CD4-positive, alpha-beta T cell treated with Interleukin-2 at 100 ng/mL for 4 hours (primary cell): ENCODE data around the gene CLRN2.
"Not testable (repeated sequence)": the region's sequence is repeated elsewhere in the genome, so short reads cannot be mapped to it uniquely, and the experiment has no call there.

ENCODE experiments used
- DNase-seq: peaks from one replicate; pipeline ENCODE4 v3.0.0-alpha.2; 2020; ENCODE audit warnings: low spot score

Gene CLRN2

GRCh38 chr4:17504081-17504480, 10.9 kb upstream of the CLRN2 start:
- no peak for DNase-seq

- no peak for DNase-seq
Observed at GRCh38 chr4:17510582-17510981, 4.4 kb upstream of the CLRN2 start.

GRCh38 chr4:17511051-17511450, 3.9 kb upstream of the CLRN2 start:
- DNase-seq: no peak

- no peak for DNase-seq
Observed at GRCh38 chr4:17511509-17511949, 3.4 kb upstream of the CLRN2 start.

- peak; percentile 67 for DNase-seq
Observed at GRCh38 chr4:17511950-17512795, 2.8 kb upstream of the CLRN2 start, which contains the start of gene QDPR. TSS of gene QDPR (minus strand) at chr4:17512090. CDS start at chr4:17512054, 36 bp downstream.

- no peak for DNase-seq
Observed at GRCh38 chr4:17512973-17513665, 1.8 kb upstream of the CLRN2 start.

GRCh38 chr4:17515445-17516407, 761 bp downstream of the CLRN2 start:
- no peak for DNase-seq

GRCh38 chr4:17516980-17517379, 2.0 kb downstream of the CLRN2 start:
- no peak for DNase-seq

GRCh38 chr4:17517664-17518063, 2.7 kb downstream of the CLRN2 start:
- DNase-seq: no peak

- DNase-seq: no peak
Observed at GRCh38 chr4:17521595-17521994, 6.6 kb downstream of the CLRN2 start.

GRCh38 chr4:17523662-17524061, 8.7 kb downstream of the CLRN2 start:
- DNase-seq: no peak

GRCh38 chr4:17526695-17527477, 11.9 kb downstream of the CLRN2 start:
- DNase-seq: no peak

- DNase-seq: no peak
Observed at GRCh38 chr4:17528551-17529165, 13.7 kb downstream of the CLRN2 start.

- no peak for DNase-seq
Observed at GRCh38 chr4:17531538-17532285, 16.7 kb downstream of the CLRN2 start.

- DNase-seq: no peak
Observed at GRCh38 chr4:17534705-17535104, 19.7 kb downstream of the CLRN2 start.

- DNase-seq: no peak
Observed at GRCh38 chr4:17535242-17535641, 20.3 kb downstream of the CLRN2 start.

- no peak for DNase-seq
Observed at GRCh38 chr4:17535906-17536305, 20.9 kb downstream of the CLRN2 start.

GRCh38 chr4:17537060-17537459, 22.1 kb downstream of the CLRN2 start:
- DNase-seq: not testable (repeated sequence)

GRCh38 chr4:17544205-17544604, 29.2 kb downstream of the CLRN2 start:
- no peak for DNase-seq

GRCh38 chr4:17544831-17545234, 29.9 kb downstream of the CLRN2 start:
- no peak for DNase-seq
